GM12872 (cell line): ENCODE results near the gene LRRC8C.

Experiments
- TF ChIP-seq, protein P1 (sequence below): IDR thresholded peaks from 3 replicates; pipeline ENCODE4 v1.5.1; 2011; ENCODE audit warnings: low read depth, mild to moderate bottlenecking, low read length, moderate library complexity; ENCODE audit not compliant: insufficient read depth

The LRRC8C gene

DNA sequence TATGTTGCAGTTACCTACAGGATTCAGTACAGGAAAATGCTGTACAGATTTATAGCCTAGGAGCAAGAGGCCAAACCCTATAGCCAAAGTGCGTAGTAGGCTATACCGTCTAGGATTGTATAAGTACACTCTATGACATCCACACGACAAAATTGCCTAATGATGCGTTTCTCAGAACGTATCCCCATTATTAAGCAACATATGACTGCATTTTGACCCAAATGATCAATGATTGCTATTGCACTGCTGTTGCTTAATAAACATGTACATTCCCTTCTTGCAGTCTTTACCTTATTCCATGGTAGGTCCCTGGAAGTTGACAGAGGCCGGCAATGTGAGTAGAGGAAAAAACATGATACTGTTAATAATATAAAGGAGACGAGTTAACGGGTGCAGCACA is 33.0 kb downstream of the LRRC8C start:
- TF ChIP-seq, protein P1, sequence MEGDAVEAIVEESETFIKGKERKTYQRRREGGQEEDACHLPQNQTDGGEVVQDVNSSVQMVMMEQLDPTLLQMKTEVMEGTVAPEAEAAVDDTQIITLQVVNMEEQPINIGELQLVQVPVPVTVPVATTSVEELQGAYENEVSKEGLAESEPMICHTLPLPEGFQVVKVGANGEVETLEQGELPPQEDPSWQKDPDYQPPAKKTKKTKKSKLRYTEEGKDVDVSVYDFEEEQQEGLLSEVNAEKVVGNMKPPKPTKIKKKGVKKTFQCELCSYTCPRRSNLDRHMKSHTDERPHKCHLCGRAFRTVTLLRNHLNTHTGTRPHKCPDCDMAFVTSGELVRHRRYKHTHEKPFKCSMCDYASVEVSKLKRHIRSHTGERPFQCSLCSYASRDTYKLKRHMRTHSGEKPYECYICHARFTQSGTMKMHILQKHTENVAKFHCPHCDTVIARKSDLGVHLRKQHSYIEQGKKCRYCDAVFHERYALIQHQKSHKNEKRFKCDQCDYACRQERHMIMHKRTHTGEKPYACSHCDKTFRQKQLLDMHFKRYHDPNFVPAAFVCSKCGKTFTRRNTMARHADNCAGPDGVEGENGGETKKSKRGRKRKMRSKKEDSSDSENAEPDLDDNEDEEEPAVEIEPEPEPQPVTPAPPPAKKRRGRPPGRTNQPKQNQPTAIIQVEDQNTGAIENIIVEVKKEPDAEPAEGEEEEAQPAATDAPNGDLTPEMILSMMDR = no peak

DNA sequence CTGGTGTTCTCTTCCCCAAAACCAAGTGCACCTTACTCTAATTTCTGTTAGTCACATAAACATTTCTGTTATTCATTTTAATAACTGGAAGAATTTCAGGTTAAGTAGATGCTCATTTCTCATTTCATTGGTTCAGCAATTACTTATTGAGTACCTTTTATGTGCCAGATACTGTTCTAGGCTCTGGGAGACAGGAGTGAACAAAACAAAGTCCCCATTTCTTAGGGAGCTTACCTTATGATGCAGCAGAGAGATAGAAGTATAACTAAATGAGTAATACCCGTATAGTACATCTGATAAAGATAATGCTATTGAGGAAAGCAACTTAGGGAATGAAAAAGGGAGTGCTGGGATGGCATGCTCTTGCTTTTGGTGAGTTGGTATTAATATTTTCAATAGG is 33.7 kb downstream of the LRRC8C start:
- TF ChIP-seq, protein P1 = no peak

DNA sequence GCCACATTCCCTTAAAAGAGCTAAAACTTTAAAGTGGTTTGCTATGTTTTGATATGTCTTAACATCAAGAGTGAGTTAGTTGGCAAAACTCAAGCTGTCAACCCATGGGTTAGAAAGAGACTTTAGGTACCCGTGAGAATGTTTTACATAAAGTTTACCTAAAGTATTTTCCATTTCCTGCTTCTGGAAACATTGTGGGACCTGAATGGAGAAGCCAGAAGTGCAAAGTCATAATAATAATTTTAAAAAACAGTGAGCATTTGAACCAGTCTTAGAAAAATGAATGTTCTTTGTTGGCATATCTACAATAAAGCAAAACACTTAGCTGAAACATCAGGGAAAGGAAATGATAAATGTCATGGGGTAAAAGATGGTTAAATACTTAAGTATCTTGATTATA is 34.8 kb downstream of the LRRC8C start:
- TF ChIP-seq, protein P1 = no peak

DNA sequence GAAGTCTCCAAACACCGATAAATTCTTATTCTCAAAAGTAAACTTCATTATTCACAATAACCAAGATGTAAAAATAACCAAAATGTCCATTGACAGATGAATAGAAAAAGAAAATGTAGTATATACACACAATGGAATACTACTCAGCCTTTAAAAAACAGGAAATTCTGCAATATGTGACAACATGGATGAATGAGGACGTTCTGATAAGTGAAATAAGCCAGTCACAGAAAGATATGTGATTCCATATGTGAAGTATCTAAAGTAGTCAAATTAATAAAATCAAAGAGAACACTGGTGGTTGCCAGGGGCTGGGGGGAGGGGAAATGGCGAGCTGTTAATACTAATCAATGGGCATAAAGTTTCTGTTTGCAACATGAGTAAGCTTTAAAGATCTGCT is 36.0 kb downstream of the LRRC8C start:
- TF ChIP-seq, protein P1 = no peak

DNA sequence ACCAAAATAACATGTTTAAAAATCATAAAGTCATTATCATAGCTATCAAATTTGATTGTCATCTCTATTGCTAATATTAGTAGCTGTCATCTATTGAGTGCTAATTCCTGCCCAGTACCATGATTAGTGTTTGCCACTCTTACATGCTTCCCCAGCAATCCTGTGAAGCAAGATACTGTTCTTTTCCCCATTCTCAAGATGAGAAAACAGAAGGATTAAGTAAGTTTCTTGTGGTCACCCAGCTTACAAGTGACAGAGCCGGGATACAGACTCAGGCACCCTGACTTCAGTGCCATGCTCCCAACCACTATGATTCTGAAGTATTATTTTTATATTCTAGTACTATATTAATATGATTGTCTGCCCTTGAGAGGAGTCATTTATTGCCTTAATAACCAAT is 36.5 kb downstream of the LRRC8C start:
- TF ChIP-seq, protein P1 = no peak

DNA sequence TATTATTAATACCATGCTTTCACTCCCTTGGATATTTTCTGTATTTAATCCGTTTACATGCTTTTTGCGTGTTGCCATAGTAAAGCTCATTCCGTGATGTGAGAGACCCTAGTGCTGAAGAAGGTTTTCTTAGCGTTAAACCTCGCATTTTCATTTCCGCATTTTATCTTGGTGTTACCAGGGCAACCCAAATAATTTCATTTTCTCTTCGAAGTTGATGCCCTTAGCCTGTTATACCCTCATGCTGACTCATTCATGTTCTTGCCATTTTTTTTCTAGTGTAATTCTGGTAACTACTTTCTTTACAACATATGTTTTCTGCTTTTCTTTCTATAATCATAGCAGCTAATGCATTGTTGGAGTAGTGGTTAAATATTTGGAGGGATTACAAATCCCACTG is 37.2 kb downstream of the LRRC8C start:
- TF ChIP-seq, protein P1 = no peak

DNA sequence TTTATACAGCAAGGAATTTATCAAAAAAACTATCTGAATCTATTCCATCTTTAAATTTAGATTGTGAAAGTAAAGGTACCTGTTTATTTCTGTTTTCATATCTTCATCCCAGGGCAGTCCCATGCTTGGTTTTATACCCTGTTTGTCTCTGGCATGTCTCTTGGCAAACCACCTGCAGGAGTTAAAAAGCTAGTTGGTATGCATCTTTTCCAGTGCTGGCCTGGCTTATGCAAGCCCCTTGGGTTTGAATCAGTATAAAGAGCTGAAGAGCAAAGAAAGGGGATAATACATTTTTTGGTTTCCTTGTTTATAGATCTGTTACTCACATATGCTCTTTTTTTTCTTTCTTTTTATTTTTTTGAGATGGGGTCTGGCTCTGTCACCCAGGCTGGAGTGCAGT is 37.8 kb downstream of the LRRC8C start:
- TF ChIP-seq, protein P1 = no peak

DNA sequence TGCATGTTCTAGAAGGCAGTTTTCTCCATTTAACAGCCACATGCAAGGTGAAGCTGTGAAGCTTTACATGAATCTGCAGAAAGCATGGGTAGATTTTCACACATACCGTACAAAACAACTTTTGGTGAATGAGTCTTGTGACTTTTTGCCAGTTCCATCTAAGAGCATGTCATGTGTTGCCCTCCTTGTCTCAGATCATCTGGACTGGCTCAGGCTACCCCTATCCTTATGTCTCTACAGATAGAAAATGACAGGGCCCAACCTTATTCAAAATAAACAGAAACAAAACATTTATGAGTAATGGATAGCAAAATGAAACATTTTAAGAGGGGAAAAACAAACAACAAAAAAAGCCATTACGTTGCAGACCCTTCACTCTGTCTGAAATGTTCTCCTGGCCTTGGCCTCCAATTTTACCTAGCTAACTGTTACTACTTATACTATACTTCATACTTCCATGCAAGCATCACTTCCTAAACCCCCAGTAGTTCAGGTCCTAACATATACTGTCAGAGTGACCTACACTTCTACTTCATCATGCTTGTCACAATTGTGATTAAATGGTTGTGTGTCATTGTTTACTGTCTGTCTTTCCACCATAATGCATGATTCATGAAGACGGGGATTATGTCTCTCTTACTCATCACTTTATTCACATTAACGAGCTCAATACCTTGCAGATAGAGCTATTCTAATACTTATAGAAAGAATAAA is 39.0 kb downstream of the LRRC8C start:
- TF ChIP-seq, protein P1 = no peak
